Upper lobe of right lung (tissue), 1 donor: Measurements from ENCODE around the gene SEPTIN1. TPM values are rescaled to one million over a fixed set of nuclear protein-coding genes. Genes with fewer than 3 reads are reported as not detected.
A peak's percentile ranks its signal among the peaks of the same experiment; 100 is the strongest.

Experiments
- ATAC-seq: fragments of 200-7000 bp; cut with Tn5 transposase; one replicate; pipeline ENCODE4 v1.9.1; 2020; ENCODE audit warnings: mild to moderate bottlenecking, moderate library complexity
- DNase-seq: peaks from one replicate; pipeline ENCODE4 v3.0.0-alpha.2; 2020
- H3K27ac ChIP-seq: fragments of 200-600 bp; one replicate; pipeline ENCODE4 v1.8.0; 2022
- H3K27me3 ChIP-seq: fragments of 200-600 bp; one replicate; pipeline ENCODE4 v1.8.0; 2022; ENCODE audit warnings: mild to moderate bottlenecking
- H3K36me3 ChIP-seq: fragments of 200-600 bp; one replicate; pipeline ENCODE4 v1.8.0; 2022
- H3K4me1 ChIP-seq: fragments of 200-600 bp; one replicate; pipeline ENCODE4 v1.8.0; 2022
- H3K4me3 ChIP-seq: fragments of 200-600 bp; one replicate; pipeline ENCODE4 v1.8.0; 2022; ENCODE audit warnings: mild to moderate bottlenecking
- H3K9me3 ChIP-seq: fragments of 200-600 bp; one replicate; pipeline ENCODE4 v1.8.0; 2022
- CTCF ChIP-seq: fragments of 200-600 bp; IDR thresholded peaks from one replicate; pipeline ENCODE4 v1.8.0; 2022; ENCODE audit warnings: antibody characterized with exemption
- intact Hi-C: fragments of 100-400 bp; cut with DNase I; formaldehyde crosslinking; loops from one replicate; pipeline ENCODE4 v1.11.0; 2022
- total RNA-seq: library from RNA; stranded (reverse); fragmentation: NEBNext Ultra II Directional; extraction: Animal tissue kit (Norgen Biotek cat#: 25700); gene quantifications from one replicate; pipeline ENCODE4 v1.2.1, GENCODE V29; 2021
- donor health status: DM: no; HTN: yes; CAD: no; lungs with severe emphysema.

The SEPTIN1 gene
- total RNA-seq, 1 donor from 2014 or later: 8.6 TPM

GRCh38 chr16:30381291-30382041, 895 bp downstream of the SEPTIN1 start:
- Histone ChIP-seq H3K4me1 (peaks cover 16% of the 10 kb centered on the region), H3K27me3 (no peaks in the 10 kb centered on the region), H3K36me3 (no peaks in the 10 kb centered on the region), H3K9me3 (no peaks in the 10 kb centered on the region), H3K4me3 (peak overlapping the region; percentile 27), H3K27ac (peak overlapping the region; percentile 40)
- no peak for ATAC-seq
- no peak for TF ChIP-seq CTCF
- intact Hi-C loops: no loop called here
- DNase-seq: no peak

- DNase-seq (no peak), ATAC-seq (no peak)
- Histone ChIP-seq H3K4me3 (no peak overlapping the region), H3K36me3 (no peaks in the 10 kb centered on the region), H3K9me3 (no peaks in the 10 kb centered on the region), H3K27ac (no peak overlapping the region), H3K27me3 (no peaks in the 10 kb centered on the region), H3K4me1 (peaks cover 16% of the 10 kb centered on the region)
- no peak for TF ChIP-seq CTCF
- intact Hi-C loops: no loop called here
Observed at GRCh38 chr16:30380803-30381208, 1.6 kb downstream of the SEPTIN1 start.

- ATAC-seq: no peak
Observed at GRCh38 chr16:30380072-30380802, 2.1 kb downstream of the SEPTIN1 start.

GRCh38 chr16:30379158-30379783, 3.1 kb downstream of the SEPTIN1 start:
- peak; percentile 68 for DNase-seq

More at GRCh38 chr16:30380072-30380802, 2.1 kb downstream of the SEPTIN1 start:
- TF ChIP-seq CTCF: no peak
- H3K27ac ChIP-seq: no peak overlapping the region
- no peaks in the 10 kb centered on the region for H3K27me3 ChIP-seq
- intact Hi-C loops: no loop called here
- no peak for DNase-seq
- H3K9me3 ChIP-seq: no peaks in the 10 kb centered on the region
- H3K4me1 ChIP-seq: peaks cover 16% of the 10 kb centered on the region
- no peak overlapping the region for H3K4me3 ChIP-seq
- H3K36me3 ChIP-seq: no peaks in the 10 kb centered on the region

More at GRCh38 chr16:30379158-30379783, 3.1 kb downstream of the SEPTIN1 start:
- Histone ChIP-seq H3K4me3 (peak overlapping the region; percentile 66), H3K27me3 (no peaks in the 10 kb centered on the region), H3K9me3 (no peaks in the 10 kb centered on the region), H3K36me3 (no peaks in the 10 kb centered on the region), H3K27ac (peak overlapping the region; percentile 100), H3K4me1 (peaks cover 16% of the 10 kb centered on the region)
- no peak for ATAC-seq
- no peak for TF ChIP-seq CTCF
- intact Hi-C loops: no loop called here
